Measurements from ENCODE around the gene MTCL1. TPM values are rescaled to one million over a fixed set of nuclear protein-coding genes. Genes with fewer than 3 reads are reported as not detected.

Gene MTCL1
- total and polyA plus RNA-seq, 2 donors (not counting 1 experiment from before 2014, with no cell fraction given): 35.0 to 56.0 TPM

GRCh38 chr18:8715599-8715998 lies 10.2 kb downstream of the MTCL1 start:
- Histone ChIP-seq H3K4me3 (replicated peaks in 1 of 4; ENCODE audit: control extremely low read depth in 1 of 4, insufficient read depth in 1 of 4, low read depth in 3 of 4, low read length in 4 of 4) (no peak overlapping the region), H3K4me2 (ENCODE audit: extremely low read depth, insufficient read depth, low read length) (no peak overlapping the region)

GRCh38 chr18:8717011-8717770 lies 11.8 kb downstream of the MTCL1 start:
- peaks cover 4% of the 10 kb centered on the region for H3K36me3 ChIP-seq (ENCODE audit: control insufficient read depth, insufficient read depth, low read length)
- H3K27me3 ChIP-seq (ENCODE audit: control insufficient read depth, insufficient read depth, low read length): no peaks in the 10 kb centered on the region
- H3K79me2 ChIP-seq (ENCODE audit: control insufficient read depth, insufficient read depth, low read length): peaks cover 59% of the 10 kb centered on the region
- H2AFZ ChIP-seq (ENCODE audit: low read length): no peak overlapping the region
- no peak overlapping the region for H3K4me3 ChIP-seq (replicated peaks in 1 of 4; ENCODE audit: control extremely low read depth in 1 of 4, insufficient read depth in 1 of 4, low read depth in 3 of 4, low read length in 4 of 4)
- H3K4me1 ChIP-seq (ENCODE audit: control insufficient read depth, extremely low read depth, insufficient read depth, low read length): no peaks in the 10 kb centered on the region
- no peak for TF ChIP-seq EZH2 (IDR thresholded peaks at IDR 0.05; ENCODE audit: low read length, missing control alignments)
- TF ChIP-seq CTCF (conservative IDR thresholded peaks at IDR 0.05 in 1 of 2, IDR thresholded peaks at IDR 0.05 in 1 of 2; ENCODE audit: low read depth in 1 of 2, low read length in 2 of 2): no peak
- H3K4me2 ChIP-seq (ENCODE audit: extremely low read depth, insufficient read depth, low read length): no peak overlapping the region
- DNase-seq (ENCODE audit: low read depth in 2 of 2): no peak
- H3K27ac ChIP-seq (ENCODE audit: insufficient read depth, low read length): no peak overlapping the region
- H3K9me3 ChIP-seq (ENCODE audit: control insufficient read depth, insufficient read depth, low read depth, low read length): no peaks in the 10 kb centered on the region
- H4K20me1 ChIP-seq (ENCODE audit: control insufficient read depth, extremely low read depth, insufficient read depth, low read length): no peaks in the 10 kb centered on the region
- no peak overlapping the region for H3K9ac ChIP-seq (ENCODE audit: insufficient read depth, low read length)

More at GRCh38 chr18:8715599-8715998, 10.2 kb downstream of the MTCL1 start:
- no peak overlapping the region for H3K27ac ChIP-seq (ENCODE audit: insufficient read depth, low read length)
- no peak for DNase-seq (ENCODE audit: low read depth in 2 of 2)
- peaks cover 65% of the 10 kb centered on the region for H3K79me2 ChIP-seq (ENCODE audit: control insufficient read depth, insufficient read depth, low read length)
- no peaks in the 10 kb centered on the region for H3K36me3 ChIP-seq (ENCODE audit: control insufficient read depth, insufficient read depth, low read length)
- H2AFZ ChIP-seq (ENCODE audit: low read length): no peak overlapping the region
- no peak overlapping the region for H3K9ac ChIP-seq (ENCODE audit: insufficient read depth, low read length)
- H3K4me1 ChIP-seq (ENCODE audit: control insufficient read depth, extremely low read depth, insufficient read depth, low read length): no peaks in the 10 kb centered on the region
- no peaks in the 10 kb centered on the region for H4K20me1 ChIP-seq (ENCODE audit: control insufficient read depth, extremely low read depth, insufficient read depth, low read length)
- no peaks in the 10 kb centered on the region for H3K9me3 ChIP-seq (ENCODE audit: control insufficient read depth, insufficient read depth, low read depth, low read length)
- no peaks in the 10 kb centered on the region for H3K27me3 ChIP-seq (ENCODE audit: control insufficient read depth, insufficient read depth, low read length)
- TF ChIP-seq CTCF (conservative IDR thresholded peaks at IDR 0.05 in 1 of 2, IDR thresholded peaks at IDR 0.05 in 1 of 2; ENCODE audit: low read depth in 1 of 2, low read length in 2 of 2): no peak
- no peak for TF ChIP-seq EZH2 (IDR thresholded peaks at IDR 0.05; ENCODE audit: low read length, missing control alignments)

GRCh38 chr18:8718401-8718913 lies 13.1 kb downstream of the MTCL1 start:
- H3K9me3 ChIP-seq (ENCODE audit: control insufficient read depth, insufficient read depth, low read depth, low read length): no peaks in the 10 kb centered on the region
- H3K9ac ChIP-seq (ENCODE audit: insufficient read depth, low read length): no peak overlapping the region
- no peak overlapping the region for H3K4me2 ChIP-seq (ENCODE audit: extremely low read depth, insufficient read depth, low read length)
- H3K36me3 ChIP-seq (ENCODE audit: control insufficient read depth, insufficient read depth, low read length): peaks cover 7% of the 10 kb centered on the region
- H4K20me1 ChIP-seq (ENCODE audit: control insufficient read depth, extremely low read depth, insufficient read depth, low read length): no peaks in the 10 kb centered on the region
- peaks cover 47% of the 10 kb centered on the region for H3K79me2 ChIP-seq (ENCODE audit: control insufficient read depth, insufficient read depth, low read length)
- H3K4me3 ChIP-seq (replicated peaks in 1 of 4; ENCODE audit: control extremely low read depth in 1 of 4, insufficient read depth in 1 of 4, low read depth in 3 of 4, low read length in 4 of 4): no peak overlapping the region
- H2AFZ ChIP-seq (ENCODE audit: low read length): no peak overlapping the region
- no peak for DNase-seq (ENCODE audit: low read depth in 2 of 2)
- no peak for TF ChIP-seq CTCF (conservative IDR thresholded peaks at IDR 0.05 in 1 of 2, IDR thresholded peaks at IDR 0.05 in 1 of 2; ENCODE audit: low read depth in 1 of 2, low read length in 2 of 2)
- TF ChIP-seq EZH2 (IDR thresholded peaks at IDR 0.05; ENCODE audit: low read length, missing control alignments): no peak
- H3K4me1 ChIP-seq (ENCODE audit: control insufficient read depth, extremely low read depth, insufficient read depth, low read length): no peaks in the 10 kb centered on the region
- H3K27ac ChIP-seq (ENCODE audit: insufficient read depth, low read length): no peak overlapping the region
- H3K27me3 ChIP-seq (ENCODE audit: control insufficient read depth, insufficient read depth, low read length): no peaks in the 10 kb centered on the region
